NAMALWA (cell line): ENCODE data around the gene CES2.
A peak's percentile ranks its signal among the peaks of the same experiment; 100 is the strongest.

Source experiments
- DNase-seq: peaks from one replicate; pipeline ENCODE4 v3.0.0-alpha.2; 2015; ENCODE audit warnings: low spot score

Gene CES2

GRCh38 chr16:66918803-66919568, 16.3 kb upstream of the CES2 start, which contains the start of gene CDH16:
TSS of gene CDH16 (minus strand) at chr16:66918885. CDS start at chr16:66918065, 820 bp downstream.
- DNase-seq, result no peak

- DNase-seq, result no peak
Measured at GRCh38 chr16:66919569-66920298, 15.6 kb upstream of the CES2 start.

GRCh38 chr16:66920299-66920590, 15.1 kb upstream of the CES2 start:
- no peak for DNase-seq

- DNase-seq, result no peak
Measured at GRCh38 chr16:66920924-66921680, 14.2 kb upstream of the CES2 start.

GRCh38 chr16:66921729-66922450, 13.4 kb upstream of the CES2 start:
- DNase-seq, result no peak

- no peak for DNase-seq
Measured at GRCh38 chr16:66923247-66923731, 12.0 kb upstream of the CES2 start.

GRCh38 chr16:66923866-66924265, 11.4 kb upstream of the CES2 start:
- DNase-seq, result no peak

- no peak for DNase-seq
Measured at GRCh38 chr16:66924527-66925321, 10.6 kb upstream of the CES2 start.

- DNase-seq, result no peak
Measured at GRCh38 chr16:66925322-66925840, 9.9 kb upstream of the CES2 start, which contains the start of gene RRAD. TSS of gene RRAD (minus strand) at chr16:66925535. CDS start at chr16:66925179, 356 bp downstream.

- DNase-seq, result peak; percentile 17
Measured at GRCh38 chr16:66926171-66926947, 9.0 kb upstream of the CES2 start.

- DNase-seq, result peak; percentile 28
Measured at GRCh38 chr16:66926961-66927436, 8.3 kb upstream of the CES2 start.

GRCh38 chr16:66927918-66928649, 7.2 kb upstream of the CES2 start:
- DNase-seq, result no peak

GRCh38 chr16:66928702-66929388, 6.5 kb upstream of the CES2 start:
- DNase-seq, result peak; percentile 52

- DNase-seq, result no peak
Measured at GRCh38 chr16:66930189-66930588, 5.1 kb upstream of the CES2 start.

GRCh38 chr16:66931665-66932064, 3.7 kb upstream of the CES2 start:
- no peak for DNase-seq

- no peak for DNase-seq
Measured at GRCh38 chr16:66932076-66932475, 3.2 kb upstream of the CES2 start.

- DNase-seq, result no peak
Measured at GRCh38 chr16:66933776-66934137, 1.6 kb upstream of the CES2 start.

GRCh38 chr16:66934138-66934838, 1.0 kb upstream of the CES2 start, which contains the start of gene CIAO2B:
TSS of gene CIAO2B (minus strand) at chr16:66934402. CDS start at chr16:66934364, 38 bp downstream.
- peak; percentile 84 for DNase-seq
